AG08396 (cell line): ENCODE results near the gene ADAM11.
"Not testable (repeated sequence)": the region's sequence is repeated elsewhere in the genome, so short reads cannot be mapped to it uniquely, and the experiment has no call there.

Experiments used
- DNase-seq: peaks from one replicate; pipeline ENCODE4 v3.0.0; 2012; ENCODE audit warnings: low spot score, mixed read lengths

ADAM11 gene

GRCh38 chr17:44758414-44759085 is at the start of gene ADAM11:
TSS of gene ADAM11 (plus strand) at chr17:44758988. CDS start at chr17:44759200, 212 bp downstream.
- DNase-seq, result peak; percentile 81

- DNase-seq, result no peak
Measured at GRCh38 chr17:44719444-44719843, 39.3 kb upstream of the ADAM11 start.

GRCh38 chr17:44722254-44722653 is 36.5 kb upstream of the ADAM11 start:
- DNase-seq, result no peak

GRCh38 chr17:44726121-44726520 is 32.7 kb upstream of the ADAM11 start:
- not testable (repeated sequence) for DNase-seq

- DNase-seq, result no peak
Measured at GRCh38 chr17:44733753-44734152, 25.0 kb upstream of the ADAM11 start.

GRCh38 chr17:44734272-44734671 is 24.5 kb upstream of the ADAM11 start:
- no peak for DNase-seq

- no peak for DNase-seq
Measured at GRCh38 chr17:44736551-44737240, 22.1 kb upstream of the ADAM11 start.

GRCh38 chr17:44738214-44738906 is 20.4 kb upstream of the ADAM11 start:
- no peak for DNase-seq

GRCh38 chr17:44741316-44741715 is 17.5 kb upstream of the ADAM11 start:
- DNase-seq, result no peak

- DNase-seq, result no peak
Measured at GRCh38 chr17:44745301-44745700, 13.5 kb upstream of the ADAM11 start.

GRCh38 chr17:44745738-44746137 is 13.1 kb upstream of the ADAM11 start:
- DNase-seq, result not testable (repeated sequence)

GRCh38 chr17:44747566-44747965 is 11.2 kb upstream of the ADAM11 start:
- DNase-seq, result no peak

- no peak for DNase-seq
Measured at GRCh38 chr17:44749076-44749979, 9.5 kb upstream of the ADAM11 start.

GRCh38 chr17:44749980-44750318 is 8.8 kb upstream of the ADAM11 start:
- DNase-seq, result no peak

GRCh38 chr17:44751331-44751730 is 7.5 kb upstream of the ADAM11 start:
- no peak for DNase-seq

GRCh38 chr17:44751806-44752205 is 7.0 kb upstream of the ADAM11 start:
- DNase-seq, result no peak

- no peak for DNase-seq
Measured at GRCh38 chr17:44752953-44753861, 5.6 kb upstream of the ADAM11 start.

- no peak for DNase-seq
Measured at GRCh38 chr17:44754276-44754675, 4.5 kb upstream of the ADAM11 start.

GRCh38 chr17:44755180-44755579 is 3.6 kb upstream of the ADAM11 start:
- not testable (repeated sequence) for DNase-seq

- DNase-seq, result no peak
Measured at GRCh38 chr17:44757045-44757917, 1.5 kb upstream of the ADAM11 start.
